ENCODE results near the gene ZNF816.
"Not testable (repeated sequence)": the region's sequence is repeated elsewhere in the genome, so short reads cannot be mapped to it uniquely, and the experiment has no call there.

Gene ZNF816

DNA sequence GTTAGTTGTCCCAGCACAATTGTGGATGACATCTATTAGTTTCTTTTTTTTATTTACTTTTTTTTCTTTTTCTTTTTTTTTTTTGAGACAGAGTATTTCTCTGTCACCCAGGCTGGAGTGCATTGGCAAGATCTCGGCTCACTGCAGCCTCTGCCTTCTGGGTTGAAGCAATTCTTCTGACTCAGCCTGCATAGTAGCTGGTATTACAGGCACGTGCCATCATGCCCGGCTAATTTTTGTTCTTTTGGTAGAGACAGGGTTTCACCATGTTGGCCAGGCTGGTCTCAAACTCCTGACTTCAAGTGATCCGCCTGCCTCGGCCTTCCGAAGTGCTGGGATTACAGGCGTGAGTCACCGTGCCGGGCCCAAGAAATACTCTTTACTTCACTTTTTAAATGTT lies 38.0 kb downstream of the ZNF816 start:
- not testable (repeated sequence) for DNase-seq (ENCODE audit: low read depth)

DNA sequence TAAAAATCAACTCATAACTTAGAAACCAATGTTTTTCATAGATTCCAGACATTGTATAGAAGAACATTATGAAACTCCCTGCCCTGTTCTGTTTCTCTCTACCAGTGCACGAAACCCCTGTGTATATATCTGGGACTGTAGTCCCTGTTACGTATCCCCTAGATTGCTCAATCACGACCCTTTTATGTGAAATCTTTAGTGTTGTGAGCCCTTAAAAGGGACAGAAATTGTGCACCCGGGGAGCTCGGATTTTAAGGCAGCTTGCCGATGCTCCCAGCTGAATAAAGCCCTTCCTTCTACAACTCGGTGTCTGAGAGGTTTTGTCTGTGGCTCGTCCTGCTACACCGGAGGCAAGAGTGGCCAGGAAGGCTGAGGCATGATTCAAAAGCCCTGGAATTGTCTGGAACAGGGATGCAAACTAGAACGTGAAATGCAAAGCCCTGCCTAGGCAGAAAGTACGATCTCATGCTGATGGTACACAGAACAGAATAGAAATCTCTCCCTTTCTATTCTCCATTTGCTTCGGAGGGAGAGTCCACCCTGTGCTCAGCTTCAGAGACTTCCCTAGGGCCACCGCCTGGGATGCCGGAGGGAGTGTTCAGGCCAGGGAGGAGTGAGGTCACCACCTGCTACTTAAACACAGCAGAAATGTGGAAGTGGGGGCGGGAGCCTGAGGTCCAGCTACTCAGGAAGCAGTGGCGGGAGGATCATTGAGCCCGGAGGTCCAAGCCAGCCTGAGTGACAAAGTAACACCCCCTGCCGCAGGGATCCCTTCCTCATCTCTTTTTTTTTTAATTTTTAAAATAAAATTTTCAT lies 38.7 kb downstream of the ZNF816 start:
- no peak for DNase-seq (ENCODE audit: low read depth)

DNA sequence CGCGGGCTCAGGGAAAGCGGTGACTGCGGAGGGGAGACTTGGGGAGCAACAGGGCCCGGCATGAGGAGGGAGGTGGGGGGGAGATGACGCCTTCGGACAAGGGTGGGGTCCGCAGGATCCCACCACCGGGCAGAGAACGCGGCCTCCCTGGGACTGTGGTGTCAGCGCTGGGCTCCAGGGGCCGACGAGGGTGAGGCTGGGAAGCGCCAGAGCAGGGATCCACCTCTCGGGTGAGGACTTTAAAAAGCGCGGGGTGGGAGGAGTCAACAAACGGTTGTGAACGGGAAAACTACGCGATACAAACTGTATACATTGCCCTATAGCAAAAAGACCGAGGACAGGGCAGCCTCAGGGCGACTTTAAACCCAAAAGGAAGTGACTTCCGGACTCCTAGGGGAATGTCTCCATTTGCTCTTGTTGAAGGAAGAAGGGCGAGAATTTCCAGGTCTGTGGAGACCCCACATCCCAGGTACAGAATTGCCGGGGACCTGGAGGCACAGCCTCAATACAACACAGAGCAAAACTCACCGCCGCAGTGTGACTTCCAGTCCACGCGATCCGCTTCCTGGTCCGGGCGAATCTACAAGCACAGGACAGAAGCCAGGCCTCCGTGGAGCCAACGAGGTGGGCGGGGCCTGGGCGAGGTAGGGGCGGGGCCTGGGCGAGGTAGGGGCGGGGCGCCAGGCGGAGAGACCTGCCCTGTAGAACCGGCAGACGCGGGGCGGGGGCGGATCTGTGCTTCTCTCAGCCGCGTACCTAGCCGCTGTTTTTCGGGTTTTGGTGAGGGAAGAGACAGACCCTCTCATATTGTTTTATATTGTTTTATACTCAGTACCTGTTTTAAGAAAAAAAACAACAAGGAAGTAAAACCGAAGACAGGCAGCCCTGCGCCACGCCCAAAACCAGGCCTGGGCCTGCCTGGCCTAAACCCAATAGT lies 39.6 kb downstream of the ZNF816 start, which contains the start of gene ZNF888:
Gene ZNF888 (minus strand): TSS at position 588 of the 937 bp plus-strand sequence. CDS start 5,555 bp downstream, outside the sequence.
- DNase-seq (ENCODE audit: low read depth), result peak; percentile 71

DNA sequence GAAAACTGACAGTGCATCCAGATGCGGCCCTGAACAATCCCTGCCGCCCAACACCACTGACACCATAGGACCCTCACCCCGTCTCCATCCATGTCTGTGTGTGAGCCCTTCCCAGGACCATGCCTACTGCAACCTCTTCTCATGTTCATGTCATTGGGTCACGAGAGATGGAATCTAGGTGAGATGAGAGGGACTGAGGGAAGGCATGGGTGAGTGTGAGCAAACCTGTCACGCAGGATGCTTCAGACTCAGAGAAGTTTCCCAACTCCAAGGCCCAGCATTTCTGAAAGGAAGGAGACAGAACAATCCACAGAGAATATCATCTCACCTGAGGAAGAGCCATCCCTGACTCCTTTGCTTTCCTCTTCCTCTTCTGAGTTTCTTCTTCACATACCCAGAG lies 45.1 kb downstream of the ZNF816 start:
- DNase-seq (ENCODE audit: low read depth), result no peak

DNA sequence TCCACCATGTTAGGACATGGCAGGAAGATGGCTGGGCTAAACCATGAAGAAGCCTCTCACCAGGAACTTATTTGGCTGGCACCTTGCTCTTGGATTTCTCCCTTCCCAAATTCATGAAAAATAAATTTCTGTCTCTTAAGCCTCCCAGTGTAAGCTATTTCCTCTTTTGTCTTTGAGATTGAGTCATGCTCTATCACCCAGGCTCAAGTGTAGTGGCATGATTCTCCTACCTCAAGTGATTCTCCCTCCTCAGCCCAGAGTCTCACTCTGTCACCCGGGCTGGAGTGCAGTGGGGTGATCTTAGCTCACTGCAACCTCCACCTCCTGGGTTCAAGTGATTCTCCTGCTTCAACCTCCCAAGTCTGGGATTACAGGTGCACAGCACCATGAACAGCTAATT lies 52.0 kb downstream of the ZNF816 start:
- DNase-seq (ENCODE audit: low read depth), result no peak

DNA sequence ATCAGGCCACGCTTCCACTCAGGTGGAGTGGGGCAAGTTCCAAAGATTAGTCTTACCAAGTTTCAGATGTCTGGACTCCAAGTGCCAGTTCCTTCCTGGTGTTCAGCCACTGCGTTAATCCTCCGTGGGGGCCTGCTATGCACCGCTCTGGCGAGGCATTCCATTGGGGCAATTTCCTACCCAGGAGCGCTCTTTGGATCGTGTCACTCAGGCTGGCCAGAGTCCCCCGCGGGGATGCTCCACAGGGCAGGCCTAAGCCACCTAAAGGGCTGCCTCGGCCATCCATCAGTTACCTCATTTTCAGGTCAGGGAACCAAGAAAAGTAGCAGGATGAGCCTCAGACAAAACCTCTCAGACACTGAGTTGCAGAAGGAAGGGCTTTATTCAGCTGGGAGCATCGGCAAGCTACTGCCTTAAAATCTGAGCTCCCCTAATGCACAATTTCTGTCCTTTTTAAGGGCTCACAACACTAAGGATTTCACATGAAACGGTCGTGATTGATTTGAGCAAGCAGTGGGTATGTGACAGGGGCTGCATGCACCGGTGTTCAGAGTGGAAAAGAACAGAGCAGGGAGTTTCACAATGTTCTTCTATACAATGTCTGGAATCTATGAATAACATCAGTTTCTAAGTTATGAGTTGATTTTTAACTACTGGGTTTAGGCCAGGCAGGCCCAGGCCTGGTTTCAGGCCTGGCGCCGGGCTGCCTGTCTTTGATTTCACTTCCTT lies 58.5 kb downstream of the ZNF816 start:
- DNase-seq (ENCODE audit: low read depth), result not testable (repeated sequence)

DNA sequence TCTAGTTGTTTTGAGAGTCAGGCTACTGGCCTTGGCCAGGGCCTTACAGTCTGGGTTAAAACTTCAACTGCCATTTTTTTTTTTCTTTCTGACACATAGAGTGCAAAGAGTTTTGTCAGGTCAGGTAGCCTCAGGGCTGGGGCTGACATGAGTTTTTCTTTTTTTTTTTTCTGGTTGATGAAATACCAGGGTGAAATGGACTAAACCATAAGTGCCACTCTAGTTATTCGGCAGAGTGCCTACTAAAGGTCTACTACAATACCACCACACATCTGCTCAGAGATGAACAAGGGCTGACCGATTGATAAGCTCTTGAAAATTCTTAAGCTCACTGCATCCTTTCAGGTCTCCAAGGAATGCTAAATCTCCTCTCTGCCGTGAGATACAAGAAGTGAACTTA lies 60.8 kb downstream of the ZNF816 start:
- no peak for DNase-seq (ENCODE audit: low read depth)
